HepG2 (cell line): ENCODE results near the gene TMEM8B. TPM values are rescaled to one million over a fixed set of nuclear protein-coding genes. Genes with fewer than 3 reads are reported as not detected.

Experiments used
- ATAC-seq: fragments of 200-7000 bp; cut with Tn5 transposase; 3 replicates; pipeline ENCODE4 v1.9.1; 2020; ENCODE audit warnings: mild to moderate bottlenecking, moderate library complexity
- BruUV-seq: library from RNA; stranded (reverse); fragments of 400-500 nt; replicated peaks from 2 replicates; lab custom pipeline; 2021; lab: Mats Ljungman, UMichigan
- CTCF ChIA-PET: fragments of 300-600 bp; formaldehyde crosslinking; extraction: SDS; loops from one replicate; lab custom pipeline; 2021; ENCODE audit warnings: low total read pairs, inconsistent platforms, low intra/inter-chr PET ratio; lab: Yijun Ruan, JAX
- POLR2A ChIA-PET: fragments of 350-600 bp; sonication (Branson Sonifier 250); formaldehyde crosslinking; loops from one replicate; lab custom pipeline; 2020; ENCODE audit warnings: antibody characterized with exemption, inconsistent platforms; lab: Yijun Ruan, JAX
- DNase-seq: peaks from one replicate; pipeline ENCODE4 v3.0.0-alpha.2; 2015; ENCODE audit warnings: low spot score
- FAIRE-seq: peaks from 3 replicates; lab custom pipeline; 2011; peaks lifted over from hg19 to GRCh38; lab: Jason Lieb, UNC
- H2AFZ ChIP-seq: one replicate; pipeline ENCODE4 v1.6.1; 2011; ENCODE audit warnings: low read length, inconsistent platforms
- H3K27ac ChIP-seq: fragments of 300-600 bp; 3 replicates; pipeline ENCODE4 v1.8.0; 2011; ENCODE audit warnings: mixed run types, mild to moderate bottlenecking, mixed read lengths, low read length, inconsistent platforms; ENCODE audit not compliant: insufficient read depth; ENCODE audit errors: extremely low read length
- H3K27me3 ChIP-seq, 2 experiments: fragments of 200-600 bp in 1 of 2; 2 replicates in 1 of 2; 3 replicates in 1 of 2; pipeline versions ENCODE4 v1.6.0 to v1.8.0; 2011; ENCODE audit warnings: low read length in 2 of 2, mild to moderate bottlenecking in 2 of 2, moderate library complexity in 2 of 2, inconsistent platforms in 1 of 2; ENCODE audit not compliant: insufficient read depth in 2 of 2, control insufficient read depth in 1 of 2
- H3K36me3 ChIP-seq, 2 experiments: fragments of 200-600 bp in 1 of 2; replicated peaks in 1 of 2; 2 replicates in 1 of 2; 3 replicates in 1 of 2; pipeline versions ENCODE4 v1.5.1 to v1.8.0; 2011; ENCODE audit warnings: low read length in 2 of 2, inconsistent platforms in 1 of 2; ENCODE audit not compliant: insufficient read depth in 2 of 2, control insufficient read depth in 1 of 2
- H3K4me1 ChIP-seq: 2 replicates; pipeline ENCODE4 v1.5.1; 2012; ENCODE audit warnings: low read length, inconsistent platforms; ENCODE audit not compliant: insufficient read depth
- H3K4me2 ChIP-seq: 2 replicates; pipeline ENCODE4 v1.6.0; 2011; ENCODE audit warnings: low read depth, low read length, inconsistent platforms
- H3K4me3 ChIP-seq, 3 experiments: fragments of 200-600 bp in 1 of 3; sonication (generic), shearing (Covaris generic) in 1 of 3; replicated peaks in 1 of 3; 2 replicates each; pipeline ENCODE4 v1.5.1; 2011 to 2016; ENCODE audit warnings: low read length in 3 of 3, inconsistent platforms in 2 of 3, low read depth in 2 of 3, mild to moderate bottlenecking in 2 of 3, control low read depth in 1 of 3, mixed read lengths in 1 of 3; ENCODE audit not compliant: insufficient read depth in 1 of 3
- H3K79me2 ChIP-seq: one replicate; pipeline ENCODE4 v1.6.1; 2011; ENCODE audit warnings: low read length, inconsistent platforms; ENCODE audit not compliant: insufficient read depth
- H3K9ac ChIP-seq: 2 replicates; pipeline ENCODE4 v1.6.0; 2011; ENCODE audit warnings: mild to moderate bottlenecking, low read depth, low read length, inconsistent platforms; ENCODE audit not compliant: insufficient read depth
- H3K9me3 ChIP-seq: 2 replicates; pipeline ENCODE4 v1.5.1; 2012; ENCODE audit warnings: mild to moderate bottlenecking, low read length
- H4K20me1 ChIP-seq: 2 replicates; pipeline ENCODE4 v1.6.0; 2011; ENCODE audit warnings: inconsistent platforms, mild to moderate bottlenecking, low read length, moderate library complexity; ENCODE audit not compliant: insufficient read depth
- HNF4A ChIP-seq: sonication (generic); formaldehyde crosslinking; IDR thresholded peaks from 2 replicates; pipeline ENCODE4 v1.4.0; 2020; ENCODE audit warnings: missing genetic modification reagents
- PAWR ChIP-seq: sonication (generic); formaldehyde crosslinking; IDR thresholded peaks from 2 replicates; pipeline ENCODE4 v1.4.0; 2020; ENCODE audit warnings: missing genetic modification reagents, mild to moderate bottlenecking, borderline replicate concordance
- TGIF2 ChIP-seq: IDR thresholded peaks from 2 replicates; pipeline ENCODE4 v1.6.1; 2016; ENCODE audit warnings: control low read depth, missing compliant biosample characterization
- ZNF557 ChIP-seq: sonication (generic); formaldehyde crosslinking; IDR thresholded peaks from 2 replicates; pipeline ENCODE4 v1.4.0; 2020; ENCODE audit warnings: missing genetic modification reagents
- WGBS: methylation state at CpG from one replicate; pipeline ENCODE4 v1.1.6; 2017; ENCODE audit warnings: low lambda C conversion rate; 5-methylcytosine and 5-hydroxymethylcytosine counted together
- in situ Hi-C: cut with HindIII; loops from 2 replicates; pipeline ENCODE4 v1.10.0; 2017; ENCODE audit warnings: low pct_unique_long_range_greater_than_20kb; ENCODE audit not compliant: extremely low pct_ligation_motif_present
- intact Hi-C: fragments of 100-400 bp; cut with micrococcal nuclease; formaldehyde crosslinking; loops from one replicate; pipeline ENCODE4 v1.10.0; 2022; ENCODE audit not compliant: unreplicated experiment
- polyA plus RNA-seq, 8 experiments: library from polyadenylated mRNA; depleted of rRNA in 3 of 8; stranded (reverse) in 7 of 8; unstranded in 1 of 8; fragments of >200 nt; fragmentation: Illumina TruSeq in 4 of 8; extraction: Trizol in 4 of 8; gene quantifications; 2 replicates each; pipeline versions ENCODE4 v1.2.1 to v1.2.3, GENCODE V29; 2011 to 2016; ENCODE audit warnings: low read depth in 4 of 8, missing spikeins in 1 of 8, mixed read lengths in 1 of 8; ENCODE audit not compliant: insufficient read depth in 1 of 8
- total RNA-seq, 5 experiments: library from RNA; depleted of rRNA; stranded (reverse); fragments of >200 nt; fragmentation: Illumina TruSeq; extraction: Trizol; gene quantifications; 2 replicates each; pipeline ENCODE4 v1.2.3, GENCODE V29; 2016; ENCODE audit warnings: low read depth in 1 of 5
- TF ChIP-seq, protein P1 (sequence below): sonication (generic); formaldehyde crosslinking; IDR thresholded peaks from 2 replicates; pipeline ENCODE4 v1.4.0; 2020; ENCODE audit warnings: missing genetic modification reagents, borderline replicate concordance

The TMEM8B gene
- total and polyA plus RNA-seq, 2 of the 13 experiments (the other 11 are each of a cell fraction or from before 2014, with no cell fraction given): 2.1 to 2.7 TPM

DNA sequence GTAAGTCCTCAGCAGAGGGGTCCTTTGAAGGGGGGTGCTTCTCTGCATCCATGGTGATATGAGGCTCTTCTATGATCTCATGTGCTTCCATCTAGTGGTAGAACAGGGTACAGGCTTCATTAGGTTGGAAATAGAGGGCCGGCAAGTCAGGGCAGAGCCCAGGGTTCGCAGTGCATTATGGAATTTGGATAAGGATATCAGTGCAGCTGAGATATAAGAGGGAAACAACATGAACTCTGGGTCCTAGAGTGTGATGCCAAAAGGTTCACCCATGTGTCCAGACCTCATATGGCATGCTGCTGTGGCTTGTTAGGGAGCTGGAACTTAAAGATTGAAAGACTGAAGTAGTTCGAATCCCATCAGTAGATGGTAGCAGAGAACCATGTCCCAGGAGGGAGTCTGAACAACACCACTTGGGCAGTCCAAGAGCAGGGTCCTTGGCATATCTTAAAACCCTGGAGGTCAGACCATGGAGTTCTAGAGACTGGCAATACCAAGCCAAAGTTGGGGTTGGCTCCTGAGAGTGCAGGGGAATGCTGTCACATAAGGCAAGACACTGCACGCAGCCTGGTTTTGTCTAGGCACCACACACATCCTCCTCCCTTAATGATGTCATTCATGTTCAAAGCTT lies 2.8 kb upstream of the TMEM8B start (continued):
- TF ChIP-seq HNF4A: peak; percentile 7; the same call in 1 of the 2 replicates

- Histone ChIP-seq H3K79me2 (no peaks in the 10 kb centered on the region), H3K4me1 (peaks cover 35% of the 10 kb centered on the region), H3K9me3 (no peaks in the 10 kb centered on the region), H4K20me1 (no peaks in the 10 kb centered on the region), H3K36me3 (no peaks in the 10 kb centered on the region), H3K27me3 (no peaks in the 10 kb centered on the region), H3K9ac (no peak overlapping the region), H3K4me2 (no peak overlapping the region), H3K4me3 (no peak overlapping the region), H3K27ac (no peak overlapping the region), H2AFZ (no peak overlapping the region)
- TF ChIP-seq TGIF2 (CRISPR knock-in tag): no peak
- TF ChIP-seq ZNF557 (CRISPR knock-in tag): no peak
- TF ChIP-seq, protein P1, sequence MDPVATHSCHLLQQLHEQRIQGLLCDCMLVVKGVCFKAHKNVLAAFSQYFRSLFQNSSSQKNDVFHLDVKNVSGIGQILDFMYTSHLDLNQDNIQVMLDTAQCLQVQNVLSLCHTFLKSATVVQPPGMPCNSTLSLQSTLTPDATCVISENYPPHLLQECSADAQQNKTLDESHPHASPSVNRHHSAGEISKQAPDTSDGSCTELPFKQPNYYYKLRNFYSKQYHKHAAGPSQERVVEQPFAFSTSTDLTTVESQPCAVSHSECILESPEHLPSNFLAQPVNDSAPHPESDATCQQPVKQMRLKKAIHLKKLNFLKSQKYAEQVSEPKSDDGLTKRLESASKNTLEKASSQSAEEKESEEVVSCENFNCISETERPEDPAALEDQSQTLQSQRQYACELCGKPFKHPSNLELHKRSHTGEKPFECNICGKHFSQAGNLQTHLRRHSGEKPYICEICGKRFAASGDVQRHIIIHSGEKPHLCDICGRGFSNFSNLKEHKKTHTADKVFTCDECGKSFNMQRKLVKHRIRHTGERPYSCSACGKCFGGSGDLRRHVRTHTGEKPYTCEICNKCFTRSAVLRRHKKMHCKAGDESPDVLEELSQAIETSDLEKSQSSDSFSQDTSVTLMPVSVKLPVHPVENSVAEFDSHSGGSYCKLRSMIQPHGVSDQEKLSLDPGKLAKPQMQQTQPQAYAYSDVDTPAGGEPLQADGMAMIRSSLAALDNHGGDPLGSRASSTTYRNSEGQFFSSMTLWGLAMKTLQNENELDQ (CRISPR knock-in tag): no peak
- no peak for TF ChIP-seq PAWR (CRISPR knock-in tag)
- WGBS: 76% methylated on average over 3 of the region's 3 CpGs
- ChIA-PET POLR2A (no interaction called here), CTCF (no interaction called here)
- no TSS peak for BruUV-seq
- DNase-seq (no peak), ATAC-seq (no peak), FAIRE-seq (no peak)
- intact Hi-C loops: loop anchor here (2.0 to 5.0 kb wide), 2 partner anchors 37 to 95 kb away; partner anchors contain the start of genes CREB3, NPR2 and TLN1
- in situ Hi-C loops: loop anchor here (5.0 kb wide), 1 partner anchor 55 kb away; no protein-coding TSS in a partner anchor
Measured at GRCh38 chr9:35827486-35827885, 1.5 kb upstream of the TMEM8B start.
